ENCODE results near the gene RNF220. TPM values are rescaled to one million over a fixed set of nuclear protein-coding genes. Genes with fewer than 3 reads are reported as not detected.

RNF220 gene
- total RNA-seq, 6 donors from 2014 or later: 77.7 to 114 (median 91.1) TPM

- DNase-seq (no peak), ATAC-seq (ENCODE audit: low FRiP score in 2 of 2) (no peak)
- 79 to 95% methylated on average over 2 of the region's 2 CpGs for WGBS, 2 donors
- Histone ChIP-seq H3K9me3 (no peaks in the 10 kb centered on the region), H3K4me3 (no peak overlapping the region), H3K27me3 (no peaks in the 10 kb centered on the region), H3K27ac (no peak overlapping the region), H3K36me3 (no peaks in the 10 kb centered on the region), H3K4me1 (peaks cover 0 to 4% (median 2%) of the 10 kb centered on the region in 4 donors)
- TF ChIP-seq CTCF (IDR thresholded peaks at IDR 0.05) (no peak), EP300 (IDR thresholded peaks at IDR 0.05) (no peak), POLR2A (IDR thresholded peaks at IDR 0.05) (no peak), POLR2AphosphoS5 (IDR thresholded peaks at IDR 0.05) (no peak)
Observed at GRCh38 chr1:44693159-44693558, 288.1 kb downstream of the RNF220 start.

GRCh38 chr1:44693900-44694299 is 288.8 kb downstream of the RNF220 start:
- no peaks in the 10 kb centered on the region for H3K27me3 ChIP-seq
- DNase-seq (no peak), ATAC-seq (ENCODE audit: low FRiP score in 2 of 2) (no peak)
- no peak overlapping the region for H3K27ac ChIP-seq
- H3K4me3 ChIP-seq: no peak overlapping the region
- H3K36me3 ChIP-seq: no peaks in the 10 kb centered on the region
- TF ChIP-seq POLR2AphosphoS5 (IDR thresholded peaks at IDR 0.05) (no peak), EP300 (IDR thresholded peaks at IDR 0.05) (no peak), CTCF (IDR thresholded peaks at IDR 0.05) (no peak), POLR2A (IDR thresholded peaks at IDR 0.05) (no peak)
- 94 to 97% methylated on average over 3 of the region's 3 CpGs for WGBS, 2 donors
- H3K4me1 ChIP-seq: peaks cover 0 to 4% (median 2%) of the 10 kb centered on the region in 4 donors
- no peaks in the 10 kb centered on the region for H3K9me3 ChIP-seq

- 90 to 95% methylated on average over 7 of the region's 7 CpGs for WGBS, 2 donors
- Histone ChIP-seq H3K27ac (no peak overlapping the region), H3K27me3 (no peaks in the 10 kb centered on the region), H3K9me3 (no peaks in the 10 kb centered on the region), H3K4me1 (peaks cover 0 to 4% (median 0%) of the 10 kb centered on the region in 4 donors), H3K4me3 (no peak overlapping the region), H3K36me3 (no peaks in the 10 kb centered on the region)
- TF ChIP-seq POLR2A (IDR thresholded peaks at IDR 0.05) (no peak), CTCF (IDR thresholded peaks at IDR 0.05) (no peak), POLR2AphosphoS5 (IDR thresholded peaks at IDR 0.05) (no peak)
- no peak for ATAC-seq (ENCODE audit: low FRiP score in 2 of 2)
- DNase-seq: no peak
Observed at GRCh38 chr1:44694863-44695478, 289.9 kb downstream of the RNF220 start.

- peaks cover 0 to 4% (median 0%) of the 10 kb centered on the region in 4 donors for H3K4me1 ChIP-seq
- TF ChIP-seq POLR2AphosphoS5 (IDR thresholded peaks at IDR 0.05) (no peak), CTCF (IDR thresholded peaks at IDR 0.05) (no peak), EP300 (IDR thresholded peaks at IDR 0.05) (no peak), POLR2A (IDR thresholded peaks at IDR 0.05) (no peak)
- no peak for DNase-seq
- ATAC-seq (ENCODE audit: low FRiP score in 2 of 2): no peak
- H3K4me3 ChIP-seq: no peak overlapping the region
- H3K9me3 ChIP-seq: no peaks in the 10 kb centered on the region
- H3K36me3 ChIP-seq: no peaks in the 10 kb centered on the region
- H3K27ac ChIP-seq: no peak overlapping the region
- 86 to 89% methylated on average over 4 of the region's 4 CpGs for WGBS, 2 donors
- no peaks in the 10 kb centered on the region for H3K27me3 ChIP-seq
Observed at GRCh38 chr1:44695671-44696070, 290.6 kb downstream of the RNF220 start.

GRCh38 chr1:44696101-44696500 is 291.0 kb downstream of the RNF220 start:
- TF ChIP-seq EP300 (IDR thresholded peaks at IDR 0.05) (no peak), CTCF (IDR thresholded peaks at IDR 0.05) (no peak), POLR2A (IDR thresholded peaks at IDR 0.05) (no peak), POLR2AphosphoS5 (IDR thresholded peaks at IDR 0.05) (no peak)
- WGBS, 2 donors: 85 to 89% methylated on average over 3 of the region's 3 CpGs
- ATAC-seq (ENCODE audit: low FRiP score in 2 of 2): no peak

More at GRCh38 chr1:44696101-44696500, 291.0 kb downstream of the RNF220 start:
- Histone ChIP-seq H3K4me1 (peaks cover 0 to 4% (median under 1%) of the 10 kb centered on the region in 4 donors), H3K9me3 (no peaks in the 10 kb centered on the region), H3K4me3 (no peak overlapping the region), H3K36me3 (no peaks in the 10 kb centered on the region), H3K27me3 (no peaks in the 10 kb centered on the region), H3K27ac (no peak overlapping the region)
- no peak for DNase-seq
